ENCODE results near the gene KIN. TPM values are rescaled to one million over a fixed set of nuclear protein-coding genes. Genes with fewer than 3 reads are reported as not detected.
"Not testable (repeated sequence)": the region's sequence is repeated elsewhere in the genome, so short reads cannot be mapped to it uniquely, and the experiment has no call there.

KIN gene, protein sequence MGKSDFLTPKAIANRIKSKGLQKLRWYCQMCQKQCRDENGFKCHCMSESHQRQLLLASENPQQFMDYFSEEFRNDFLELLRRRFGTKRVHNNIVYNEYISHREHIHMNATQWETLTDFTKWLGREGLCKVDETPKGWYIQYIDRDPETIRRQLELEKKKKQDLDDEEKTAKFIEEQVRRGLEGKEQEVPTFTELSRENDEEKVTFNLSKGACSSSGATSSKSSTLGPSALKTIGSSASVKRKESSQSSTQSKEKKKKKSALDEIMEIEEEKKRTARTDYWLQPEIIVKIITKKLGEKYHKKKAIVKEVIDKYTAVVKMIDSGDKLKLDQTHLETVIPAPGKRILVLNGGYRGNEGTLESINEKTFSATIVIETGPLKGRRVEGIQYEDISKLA
- 24.7 TPM for polyA plus RNA-seq (ENCODE audit: insufficient read length)
- long read RNA-seq, donor 1, full-length matches to known transcripts = 4 of 10 reads
- long read RNA-seq, donor 1, partial matches to known transcripts = 6 of 10 reads
- long read RNA-seq, donor 1, other reads (novel, unspliced or antisense) = 0 of 10 reads
- long read RNA-seq, donor 2, full-length matches to known transcripts = 2 of 2 reads
- long read RNA-seq, donor 2, partial matches to known transcripts = 0 of 2 reads
- long read RNA-seq, donor 2, other reads (novel, unspliced or antisense) = 0 of 2 reads
- long read RNA-seq, donor 3, full-length matches to known transcripts = 4 of 9 reads
- long read RNA-seq, donor 3, partial matches to known transcripts = 5 of 9 reads
- long read RNA-seq, donor 3, other reads (novel, unspliced or antisense) = 0 of 9 reads
- long read RNA-seq, donor 4, partial matches to known transcripts = 0 of 1 reads
- long read RNA-seq, donor 4, other reads (novel, unspliced or antisense) = 0 of 1 reads
- long read RNA-seq, donor 5, full-length matches to known transcripts = 5 of 1,898 reads
- long read RNA-seq, donor 5, partial matches to known transcripts = 1,733 of 1,898 reads
- long read RNA-seq, donor 5, other reads (novel, unspliced or antisense) = 160 of 1,898 reads
- long read RNA-seq, donor 6, full-length matches to known transcripts = 4 of 11 reads
- long read RNA-seq, donor 6, partial matches to known transcripts = 7 of 11 reads
- long read RNA-seq, donor 6, other reads (novel, unspliced or antisense) = 0 of 11 reads
- long read RNA-seq, donor 7, partial matches to known transcripts = 16 of 17 reads
- long read RNA-seq, donor 7, other reads (novel, unspliced or antisense) = 0 of 17 reads
- long read RNA-seq, donor 8, full-length matches to known transcripts = 6 of 6 reads
- long read RNA-seq, donor 8, partial matches to known transcripts = 0 of 6 reads
- long read RNA-seq, donor 8, other reads (novel, unspliced or antisense) = 0 of 6 reads

DNA sequence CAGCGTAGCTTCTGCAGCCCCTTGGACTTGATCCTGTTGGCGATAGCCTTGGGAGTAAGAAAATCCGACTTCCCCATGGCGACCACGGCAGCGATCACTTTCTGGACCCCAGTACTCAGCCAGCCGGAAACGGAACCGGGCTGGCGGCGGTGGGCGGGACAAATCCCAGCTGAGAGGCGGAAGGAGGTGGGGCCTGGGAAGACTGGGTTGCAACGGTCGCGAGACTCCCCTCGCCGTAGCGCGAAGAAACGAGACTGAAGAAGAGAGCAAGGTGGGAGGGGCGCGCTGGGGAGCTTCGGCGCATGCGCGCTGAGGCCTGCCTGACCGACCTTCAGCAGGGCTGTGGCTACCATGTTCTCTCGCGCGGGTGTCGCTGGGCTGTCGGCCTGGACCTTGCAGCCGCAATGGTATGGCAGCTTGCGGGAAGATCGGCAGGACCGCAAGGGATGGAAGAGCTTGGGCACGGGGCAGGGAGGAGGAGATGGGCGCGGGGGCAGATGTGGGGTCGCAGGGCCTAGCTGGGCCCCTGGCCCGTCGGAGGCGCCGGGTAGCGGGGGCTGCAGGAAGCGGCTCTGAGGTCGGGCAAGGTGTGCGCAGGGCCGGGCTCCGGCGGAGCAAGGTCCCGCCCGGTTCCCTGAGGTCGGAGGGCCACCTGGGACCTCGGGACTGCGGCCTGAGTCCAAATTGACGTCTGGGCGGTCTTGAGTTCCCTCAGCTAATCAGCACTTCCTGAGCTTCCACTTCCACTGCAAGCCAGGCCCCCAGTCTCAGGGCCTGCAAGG, at the start of gene KIN, which contains the start of gene ATP5F1C:
Gene KIN, minus strand, starts transcription at position 137 of the 782 bp plus-strand sequence. Its CDS starts 60 bp downstream, at position 77.
Gene ATP5F1C, plus strand, starts transcription at position 321 of the 782 bp plus-strand sequence. Its CDS starts 31 bp downstream, at position 352.
- peak; percentile 97 for DNase-seq

DNA sequence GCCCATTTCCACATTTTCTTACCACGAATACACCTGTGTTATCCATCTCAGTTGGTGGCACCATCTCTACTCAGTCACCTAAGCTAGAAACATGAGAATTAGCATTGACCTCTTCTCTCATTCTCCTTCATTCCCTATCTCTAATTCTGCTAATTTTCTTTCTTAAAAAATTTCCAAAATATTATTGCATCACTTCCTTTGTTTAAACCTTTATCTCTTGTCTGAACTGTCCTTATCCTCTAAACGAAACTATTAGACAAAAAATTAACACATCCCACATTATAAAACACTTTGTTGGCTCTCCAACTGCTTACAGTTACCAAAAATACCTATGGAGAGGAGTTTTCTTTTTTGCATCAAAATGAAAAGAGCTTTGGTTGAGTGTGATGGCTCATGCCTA, 48.8 kb upstream of the KIN start:
- DNase-seq = no peak

DNA sequence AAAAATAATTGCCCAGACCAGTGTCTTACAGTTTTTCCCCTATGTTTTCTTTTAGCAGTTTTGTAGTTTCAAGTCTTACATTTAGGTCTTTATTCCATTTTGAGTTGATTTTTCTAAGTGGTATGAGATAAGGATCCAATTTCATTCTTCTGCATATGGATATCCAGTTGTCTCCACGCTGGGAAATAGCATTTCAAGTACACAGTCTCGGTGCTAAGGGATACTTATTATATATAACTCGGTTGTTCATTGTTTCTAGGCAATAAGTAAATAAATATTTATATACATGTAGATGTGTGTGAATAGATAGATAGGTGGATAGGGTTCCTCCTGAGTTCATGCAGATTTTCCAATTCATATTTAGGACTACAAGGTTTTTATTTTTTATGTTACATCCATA, 46.5 kb upstream of the KIN start:
- no peak for DNase-seq

DNA sequence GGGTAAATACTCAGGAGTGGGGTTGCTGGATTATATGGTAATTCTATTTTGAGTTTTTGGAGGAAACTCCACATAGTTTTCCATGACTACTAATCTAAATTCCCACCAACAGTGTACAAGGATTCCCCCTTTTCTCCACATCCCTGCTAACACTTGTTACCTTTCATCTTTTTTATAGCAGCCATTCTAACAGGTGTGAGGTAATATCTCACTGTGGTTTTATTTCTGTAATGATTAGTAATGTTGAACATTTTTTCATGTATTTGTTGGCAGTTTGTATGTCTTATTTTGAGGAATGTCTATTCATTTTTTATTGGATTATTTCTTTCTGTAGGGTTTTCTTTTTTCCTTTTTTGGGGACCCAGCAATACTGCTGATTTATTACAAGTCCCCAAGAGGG, 45.4 kb upstream of the KIN start:
- no peak for DNase-seq

DNA sequence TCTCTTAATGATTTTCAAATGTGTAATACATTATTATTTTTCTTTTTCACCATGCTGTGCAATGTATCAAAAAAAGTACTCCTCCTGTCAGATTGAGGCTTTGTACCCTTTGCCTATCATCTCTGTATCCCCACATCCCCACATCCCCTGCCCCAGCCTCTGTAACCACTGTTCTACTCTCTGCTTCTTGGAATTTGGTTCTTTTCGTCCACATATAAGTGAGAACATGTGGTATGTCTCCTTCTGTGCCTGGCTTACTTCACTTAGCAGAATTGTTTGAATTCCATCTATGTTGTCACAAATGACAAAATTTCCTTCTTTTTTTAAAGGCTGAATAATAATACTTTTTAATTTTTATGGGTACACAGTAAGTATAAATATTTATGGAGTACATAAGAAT, 44.3 kb upstream of the KIN start:
- DNase-seq = no peak

DNA sequence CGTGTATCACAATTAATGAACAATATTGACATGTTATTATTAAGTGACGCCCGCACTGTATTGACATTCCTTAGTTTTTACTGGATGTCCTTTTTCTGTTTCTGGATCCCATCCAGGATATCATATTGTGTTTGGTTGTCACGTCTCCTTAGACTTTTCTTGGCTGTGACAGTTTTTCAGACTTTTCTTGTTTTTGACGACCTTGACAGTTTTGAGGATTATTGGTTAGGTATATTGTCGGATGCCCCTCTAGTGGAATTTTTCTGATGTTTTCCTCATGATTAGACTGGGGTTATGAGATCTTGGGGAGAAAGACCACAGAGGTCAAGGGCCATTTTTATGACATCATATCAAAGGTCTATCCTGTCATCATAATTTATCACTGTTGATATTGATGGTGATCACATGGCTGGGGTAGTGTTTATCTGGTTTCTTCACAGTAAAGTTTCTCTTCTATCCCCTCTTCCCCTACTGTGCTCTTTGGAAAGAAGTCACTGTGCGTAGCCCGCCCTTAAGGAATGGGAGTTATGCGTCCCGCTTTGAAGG, 41.6 kb upstream of the KIN start:
- DNase-seq = no peak

DNA sequence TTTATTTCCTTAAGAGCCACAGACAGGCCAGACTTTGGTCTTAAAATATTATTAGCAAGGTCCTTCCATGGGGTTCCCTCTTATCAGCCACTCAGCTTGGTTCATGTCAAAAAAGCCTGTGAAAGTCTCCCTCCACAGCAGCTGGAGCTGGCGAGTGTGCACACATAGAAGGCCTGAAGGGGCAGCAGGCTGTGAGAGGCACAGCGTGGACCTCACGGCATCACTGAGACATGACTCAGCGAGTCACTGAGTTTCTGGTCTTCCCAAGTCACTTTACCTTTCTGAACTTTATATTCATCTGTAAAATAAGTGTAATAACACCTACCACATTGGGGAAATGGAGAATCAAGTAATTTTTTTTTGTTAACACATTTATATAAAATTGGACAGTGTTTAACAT, 39.2 kb upstream of the KIN start:
- DNase-seq = no peak

DNA sequence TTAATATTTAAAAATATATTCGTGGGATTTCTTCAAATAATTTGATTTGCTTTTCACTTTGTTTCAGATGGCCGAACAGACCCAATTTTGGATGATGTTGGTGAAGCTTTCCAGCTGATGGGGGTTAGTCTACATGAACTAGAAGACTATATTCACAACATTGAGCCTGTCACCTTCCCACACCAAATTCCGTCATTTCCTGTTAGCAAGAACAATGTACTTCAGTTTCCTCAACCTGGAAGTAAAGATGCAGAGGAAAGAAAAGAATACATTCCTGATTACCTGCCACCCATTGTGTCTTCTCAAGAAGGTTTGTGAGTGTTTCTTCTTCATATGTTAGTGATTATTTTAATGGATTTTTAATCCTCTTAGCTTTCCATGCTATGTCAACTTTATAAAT, 36.5 kb upstream of the KIN start:
- DNase-seq = no peak

DNA sequence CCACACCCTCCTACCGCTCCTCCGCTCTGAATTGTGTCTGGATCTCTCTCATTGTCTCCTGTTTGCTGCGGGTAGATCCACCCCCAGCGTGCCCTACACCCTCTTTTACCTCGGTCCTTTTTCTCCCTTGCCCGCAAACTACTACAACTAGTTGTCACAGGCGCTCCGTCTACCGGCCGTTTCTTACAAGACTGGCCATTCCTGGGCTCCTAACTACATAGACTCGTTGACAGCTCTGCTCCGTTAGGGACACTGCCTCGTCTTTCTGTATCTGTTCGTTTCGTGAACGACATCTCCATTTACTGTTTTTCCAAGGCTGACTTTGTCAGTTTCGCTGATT, 31.3 kb upstream of the KIN start:
- DNase-seq = peak; percentile 38

DNA sequence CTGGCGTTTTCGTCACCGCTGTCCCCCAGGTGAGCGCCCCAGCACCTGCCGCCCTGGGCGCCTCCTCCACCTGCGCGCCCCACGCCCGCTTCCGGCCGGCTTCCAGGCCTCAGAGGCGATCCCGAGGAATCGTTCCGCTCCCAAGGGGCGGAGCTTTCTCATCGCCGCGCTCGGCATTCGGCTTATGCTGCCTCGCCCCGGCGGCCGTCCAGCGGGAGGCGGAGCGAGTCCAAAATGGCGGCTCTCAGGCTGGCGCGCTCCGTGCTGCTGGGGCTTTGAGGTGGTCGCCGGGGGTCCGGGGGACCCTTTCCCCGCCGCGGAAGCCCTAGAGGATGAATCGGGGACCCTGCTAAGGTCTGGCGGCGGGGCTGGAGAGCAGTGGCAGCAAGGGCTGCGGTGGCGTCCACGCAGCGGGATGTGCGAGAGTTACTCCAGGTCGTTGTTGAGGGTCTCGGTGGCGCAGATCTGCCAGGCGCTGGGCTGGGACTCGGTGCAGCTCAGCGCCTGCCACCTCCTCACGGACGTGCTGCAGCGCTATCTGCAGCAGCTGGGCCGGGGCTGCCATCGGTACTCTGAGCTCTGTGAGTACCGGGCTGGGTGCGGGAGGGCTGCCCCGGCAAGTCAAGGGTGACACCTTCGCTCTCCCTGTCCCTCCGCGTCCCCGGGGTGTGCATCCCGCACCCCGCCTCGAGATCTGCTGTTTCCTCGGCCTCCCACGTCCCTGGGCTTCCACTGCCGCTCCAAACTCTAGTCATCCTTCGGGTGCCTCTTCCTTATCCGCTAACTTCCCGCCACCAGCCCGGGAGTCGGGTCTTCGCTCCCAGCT, 30.7 kb upstream of the KIN start, which contains the start of gene TAF3:
Gene TAF3, plus strand, starts transcription at position 211 of the 826 bp plus-strand sequence. Its CDS starts 205 bp downstream, at position 416.
- peak; percentile 94 for DNase-seq

DNA sequence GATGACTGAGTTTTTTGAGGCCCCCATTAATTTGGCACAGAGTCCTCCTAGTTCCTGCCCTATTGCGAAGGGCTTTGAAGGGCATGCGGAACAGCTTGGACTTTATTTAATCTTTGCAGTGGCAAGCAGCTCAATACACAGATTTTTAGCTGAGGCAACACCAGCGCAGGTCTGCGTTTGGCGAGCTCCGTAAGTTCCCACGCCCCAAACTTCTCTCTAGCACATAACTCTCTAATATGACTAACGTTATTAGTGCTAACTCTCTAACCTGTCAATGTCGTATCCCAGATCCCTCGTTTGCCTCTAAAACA, 30.1 kb upstream of the KIN start:
- no peak for DNase-seq

DNA sequence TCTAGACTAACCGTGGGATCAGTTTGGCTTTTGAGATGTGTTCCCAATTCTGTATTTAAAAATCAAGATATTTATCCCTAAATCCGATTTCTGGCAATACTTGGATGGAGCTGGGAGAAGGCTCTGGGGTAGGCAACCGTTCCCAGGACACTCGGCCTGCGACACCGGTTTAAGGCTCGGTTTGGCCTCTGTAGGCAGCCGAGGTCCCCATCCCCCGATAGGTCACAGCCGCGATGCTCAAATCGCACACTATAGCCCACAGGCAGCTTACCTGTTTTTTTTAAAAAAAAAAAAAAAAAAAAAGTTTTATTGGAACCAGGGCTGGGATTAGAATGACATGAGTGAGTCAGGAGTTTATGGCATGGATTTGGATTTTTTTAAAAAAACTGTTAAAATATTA, 29.8 kb upstream of the KIN start:
- no peak for DNase-seq

DNA sequence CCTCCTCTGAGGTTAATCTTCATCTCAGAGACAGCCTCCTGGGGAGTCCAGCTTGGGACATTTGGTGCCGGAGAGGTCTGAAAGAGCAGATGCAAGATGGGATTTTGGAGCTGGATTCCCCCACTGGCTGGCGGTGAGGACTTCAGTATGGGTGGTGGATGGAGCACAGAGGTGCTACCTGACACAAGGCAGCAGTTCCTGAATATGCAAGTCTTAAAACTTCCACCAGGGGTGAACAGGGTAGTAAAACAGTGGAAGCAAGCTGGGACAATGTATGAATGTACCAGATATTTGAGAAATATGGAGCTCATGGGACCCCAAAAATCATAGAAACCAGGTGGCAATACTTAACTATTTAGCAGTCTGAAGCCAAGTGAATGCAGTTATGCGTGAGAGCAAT, 25.7 kb upstream of the KIN start:
- no peak for DNase-seq

DNA sequence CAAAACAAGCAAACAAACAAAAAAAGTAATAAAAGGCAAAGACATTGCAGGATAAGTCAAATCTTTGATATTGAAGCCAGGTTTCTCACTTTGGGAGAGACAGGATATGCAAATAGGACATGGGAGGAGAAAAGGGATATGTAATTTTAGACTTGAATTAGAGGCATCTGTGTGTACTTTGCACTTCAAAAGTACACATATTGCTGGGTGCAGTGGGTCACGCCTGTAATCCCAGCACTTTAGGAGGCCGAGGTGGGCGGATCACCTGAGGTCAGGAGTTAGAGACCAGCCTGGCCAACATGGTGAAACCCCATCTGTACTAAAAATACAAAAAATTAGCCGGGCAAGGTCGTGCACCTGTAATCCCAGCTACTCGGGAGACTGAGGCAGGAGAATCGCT, 23.9 kb upstream of the KIN start:
- not testable (repeated sequence) for DNase-seq

DNA sequence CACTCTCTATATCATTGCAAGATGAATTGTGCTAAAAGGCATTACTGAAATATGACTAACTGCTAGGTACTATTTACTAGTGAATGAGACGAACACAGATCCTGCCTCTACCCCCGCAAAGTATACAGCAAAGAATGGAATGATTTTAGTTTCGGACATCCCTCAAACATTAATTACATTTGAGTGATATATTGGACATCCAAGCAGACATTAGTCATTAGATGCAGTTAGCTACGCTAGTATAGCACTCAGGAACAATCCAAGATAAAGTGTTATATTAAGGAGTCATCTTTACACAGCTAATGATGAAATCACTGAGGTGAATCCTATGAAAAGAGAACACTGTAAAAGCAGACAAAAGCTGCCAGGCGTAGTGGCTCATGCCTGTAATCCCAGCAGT, 23.2 kb upstream of the KIN start:
- DNase-seq = no peak

DNA sequence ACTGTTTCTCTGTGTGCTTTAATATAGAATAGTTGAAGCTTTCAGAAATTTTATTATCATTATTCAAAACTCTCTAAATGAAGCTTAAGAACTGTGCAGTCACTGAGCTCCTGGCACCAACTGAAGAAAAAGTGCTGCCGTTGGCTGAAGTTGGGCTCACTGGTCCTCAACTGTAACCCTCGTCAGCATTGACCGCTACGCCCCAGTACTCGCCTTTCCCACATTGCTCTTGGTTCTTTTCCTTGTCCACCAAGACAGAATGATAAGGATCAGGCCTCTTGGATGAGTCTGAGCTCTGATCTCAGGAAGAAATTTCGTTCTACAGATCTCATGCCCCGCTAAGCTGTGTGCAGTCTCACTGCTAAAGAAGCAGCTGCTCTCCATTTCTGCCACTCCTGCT, 22.6 kb upstream of the KIN start:
- no peak for DNase-seq

DNA sequence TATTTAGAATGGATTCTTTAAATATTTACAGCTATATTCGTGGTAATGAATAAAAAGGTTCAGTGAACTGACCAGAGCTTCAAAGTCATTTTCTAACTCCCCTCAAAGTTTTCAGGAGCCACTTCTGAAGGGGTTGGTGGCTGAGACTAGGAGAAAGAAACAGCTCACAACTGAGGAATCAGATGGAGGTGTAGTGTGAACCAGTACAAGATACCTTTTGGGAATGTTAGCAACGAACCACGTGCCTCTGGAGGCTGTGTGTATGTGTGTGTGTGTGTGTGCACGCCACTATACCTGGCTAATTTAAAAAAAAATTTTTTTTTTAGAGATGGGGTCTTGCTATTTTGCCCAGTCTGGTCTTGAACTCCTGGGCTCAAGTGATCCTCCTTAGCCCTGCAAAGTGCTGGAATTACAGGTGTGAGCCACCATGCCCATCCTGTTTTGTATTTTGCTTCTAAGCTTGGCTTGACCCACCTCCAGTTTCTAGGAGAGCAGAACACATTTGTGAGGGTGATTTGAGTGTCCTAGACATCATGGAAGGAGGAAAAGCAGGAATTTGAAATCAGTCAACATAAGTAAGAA, 21.0 kb upstream of the KIN start:
- no peak for DNase-seq

DNA sequence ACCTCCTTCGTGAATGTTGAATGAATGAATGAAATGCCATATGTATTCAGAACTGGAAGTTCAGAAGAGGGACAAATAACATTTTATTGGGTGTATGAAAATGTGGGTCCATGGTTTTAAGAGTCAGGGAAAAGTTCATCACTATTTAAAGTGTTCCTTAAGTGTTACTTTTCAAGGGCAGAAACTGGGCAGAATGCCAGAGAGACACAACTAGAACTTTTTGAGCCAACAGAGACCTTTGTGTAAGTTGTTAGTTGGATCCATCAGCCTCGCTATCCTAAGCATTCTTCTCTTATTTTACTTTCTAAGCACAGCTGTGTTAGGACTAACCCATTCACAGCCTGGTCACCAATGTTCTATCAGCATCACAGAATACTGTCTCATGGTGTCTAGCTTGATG, 16.9 kb upstream of the KIN start:
- DNase-seq = no peak

DNA sequence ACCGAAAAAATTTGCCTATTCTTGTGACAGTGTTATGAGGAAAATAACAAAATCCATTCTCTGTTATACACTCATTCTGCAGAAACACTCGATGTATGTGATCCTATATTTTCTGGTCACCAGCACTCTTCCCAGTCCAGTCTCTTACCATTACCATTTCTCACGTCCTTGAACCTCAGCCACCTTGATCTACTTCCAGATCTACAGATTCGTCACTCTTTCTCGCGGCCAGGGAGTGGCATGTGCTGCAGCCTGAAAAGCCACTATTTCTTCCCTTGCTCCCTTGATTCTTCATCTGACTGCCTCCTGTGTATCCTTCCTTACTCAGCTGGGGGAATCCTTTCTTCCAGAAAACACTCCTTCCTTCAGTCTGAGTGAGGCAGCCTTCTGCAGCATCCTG, 16.4 kb upstream of the KIN start:
- DNase-seq = no peak

DNA sequence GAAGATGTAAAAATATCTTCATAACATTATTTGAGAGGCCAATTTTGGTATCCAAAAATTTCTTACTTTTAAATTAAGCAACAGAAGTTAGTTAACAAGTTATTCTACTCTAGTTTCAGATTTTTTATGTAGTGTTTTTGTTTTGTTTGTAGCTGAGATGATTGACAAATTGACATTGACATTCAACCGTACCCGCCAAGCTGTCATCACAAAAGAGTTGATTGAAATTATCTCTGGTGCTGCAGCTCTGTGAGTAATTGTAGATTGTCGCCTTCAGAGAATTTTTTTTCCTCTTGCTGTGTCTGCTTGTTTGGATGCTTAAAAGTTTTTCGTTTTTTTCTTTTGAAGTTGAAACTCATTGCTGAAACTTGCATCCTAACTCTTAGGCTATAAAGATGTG, 14.8 kb upstream of the KIN start:
- no peak for DNase-seq

Data from left kidney (tissue), 8 donors.